GM12872 (cell line): ENCODE results near the gene POU5F2.

ENCODE experiments used
- TF ChIP-seq, protein P1 (sequence below): IDR thresholded peaks from 3 replicates; pipeline ENCODE4 v1.5.1; 2011; ENCODE audit warnings: low read depth, mild to moderate bottlenecking, low read length, moderate library complexity; ENCODE audit not compliant: insufficient read depth

POU5F2 gene

DNA sequence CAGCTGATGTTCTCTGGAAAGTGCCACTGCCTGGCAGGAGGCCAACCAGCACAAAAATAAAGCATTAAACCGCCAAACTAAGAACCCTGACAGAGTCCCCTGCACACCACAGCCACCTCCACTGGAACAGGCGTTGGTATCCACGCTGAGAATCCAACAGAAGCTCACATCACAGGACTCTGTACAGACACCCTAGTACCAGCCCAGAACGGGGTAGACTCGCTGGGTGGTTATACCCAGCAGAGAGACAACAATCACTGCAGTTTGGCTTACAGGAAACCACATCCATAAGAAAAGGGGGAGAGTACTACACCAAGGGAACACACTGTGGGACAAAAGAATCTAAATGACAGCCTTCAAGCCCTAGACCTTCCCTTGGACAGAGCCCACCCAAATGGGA, 15.0 kb upstream of the POU5F2 start:
- TF ChIP-seq, protein P1, sequence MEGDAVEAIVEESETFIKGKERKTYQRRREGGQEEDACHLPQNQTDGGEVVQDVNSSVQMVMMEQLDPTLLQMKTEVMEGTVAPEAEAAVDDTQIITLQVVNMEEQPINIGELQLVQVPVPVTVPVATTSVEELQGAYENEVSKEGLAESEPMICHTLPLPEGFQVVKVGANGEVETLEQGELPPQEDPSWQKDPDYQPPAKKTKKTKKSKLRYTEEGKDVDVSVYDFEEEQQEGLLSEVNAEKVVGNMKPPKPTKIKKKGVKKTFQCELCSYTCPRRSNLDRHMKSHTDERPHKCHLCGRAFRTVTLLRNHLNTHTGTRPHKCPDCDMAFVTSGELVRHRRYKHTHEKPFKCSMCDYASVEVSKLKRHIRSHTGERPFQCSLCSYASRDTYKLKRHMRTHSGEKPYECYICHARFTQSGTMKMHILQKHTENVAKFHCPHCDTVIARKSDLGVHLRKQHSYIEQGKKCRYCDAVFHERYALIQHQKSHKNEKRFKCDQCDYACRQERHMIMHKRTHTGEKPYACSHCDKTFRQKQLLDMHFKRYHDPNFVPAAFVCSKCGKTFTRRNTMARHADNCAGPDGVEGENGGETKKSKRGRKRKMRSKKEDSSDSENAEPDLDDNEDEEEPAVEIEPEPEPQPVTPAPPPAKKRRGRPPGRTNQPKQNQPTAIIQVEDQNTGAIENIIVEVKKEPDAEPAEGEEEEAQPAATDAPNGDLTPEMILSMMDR, result no peak

DNA sequence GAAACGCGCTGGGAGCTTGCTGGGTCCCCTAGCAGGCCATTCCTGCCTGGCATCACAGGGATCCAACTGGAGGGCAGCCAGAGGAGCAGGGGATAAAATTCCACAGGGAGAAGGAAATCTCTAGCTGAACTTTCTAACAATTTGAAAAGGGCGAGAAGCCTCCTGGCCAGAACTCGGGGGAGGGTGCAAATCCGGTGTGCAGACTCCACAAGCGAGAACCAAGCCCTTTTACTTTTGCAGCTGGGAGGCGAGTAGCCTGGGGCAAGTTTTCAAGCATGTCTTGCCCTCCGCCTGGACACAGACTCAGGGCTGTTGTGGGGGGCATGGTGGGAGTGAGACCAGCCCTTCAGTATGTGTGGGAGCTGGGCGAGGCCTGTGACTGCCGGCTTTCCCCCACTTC, 14.3 kb upstream of the POU5F2 start:
- TF ChIP-seq, protein P1, result no peak

DNA sequence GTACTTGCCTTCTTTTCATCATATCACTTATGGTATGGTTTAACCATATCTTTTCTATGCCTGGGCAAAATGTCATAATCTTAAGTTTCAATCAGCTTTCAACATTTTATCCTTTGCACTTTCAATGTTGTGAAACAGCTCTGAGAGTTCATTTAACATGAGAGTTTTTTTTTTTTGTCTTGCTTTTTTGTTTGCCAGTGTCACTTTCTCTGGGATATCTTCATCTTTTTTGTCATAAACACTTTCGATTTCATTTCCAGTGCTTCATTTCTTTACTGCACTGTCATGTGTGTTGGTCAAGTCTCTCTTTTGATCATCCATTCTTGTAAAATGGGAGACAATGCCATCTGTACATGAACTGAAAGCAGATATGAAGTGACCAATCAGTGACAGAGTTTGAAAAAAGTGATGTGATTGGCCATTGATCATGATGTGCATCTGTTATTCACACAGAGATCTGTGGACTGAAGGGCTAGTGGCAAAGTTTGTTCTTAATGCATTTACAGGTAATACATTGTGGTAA, 7.5 kb upstream of the POU5F2 start:
- TF ChIP-seq, protein P1, result no peak

DNA sequence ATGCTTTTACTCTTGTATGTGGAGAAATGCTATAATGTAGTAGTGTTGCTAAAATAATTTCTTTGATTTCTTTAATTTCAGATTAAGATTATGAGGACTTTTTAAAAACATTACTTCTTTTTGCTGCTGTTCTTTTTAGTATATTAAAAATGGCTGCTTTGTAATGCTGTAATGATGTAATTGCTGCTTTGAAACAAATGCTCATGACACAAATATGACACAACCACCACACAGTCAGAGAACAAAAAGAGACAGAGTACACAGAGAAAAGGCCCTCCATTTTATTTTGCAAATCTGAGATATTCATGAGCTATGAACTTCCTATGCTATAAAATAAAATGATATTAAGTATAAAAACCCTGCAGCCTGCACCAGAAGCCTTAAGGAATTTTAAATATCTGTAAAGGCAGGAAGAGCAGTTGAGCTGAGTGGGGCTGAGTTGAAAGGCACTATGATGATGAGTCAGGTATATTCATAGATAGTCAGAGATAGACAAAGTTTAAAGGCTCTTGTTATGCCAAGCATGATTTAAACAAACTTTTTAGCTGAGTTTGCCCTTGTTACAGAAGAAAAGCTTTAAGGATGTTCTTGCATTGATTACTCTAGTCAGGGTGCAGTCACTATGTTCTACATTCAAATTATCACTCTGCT, 5.1 kb upstream of the POU5F2 start:
- TF ChIP-seq, protein P1, result no peak

DNA sequence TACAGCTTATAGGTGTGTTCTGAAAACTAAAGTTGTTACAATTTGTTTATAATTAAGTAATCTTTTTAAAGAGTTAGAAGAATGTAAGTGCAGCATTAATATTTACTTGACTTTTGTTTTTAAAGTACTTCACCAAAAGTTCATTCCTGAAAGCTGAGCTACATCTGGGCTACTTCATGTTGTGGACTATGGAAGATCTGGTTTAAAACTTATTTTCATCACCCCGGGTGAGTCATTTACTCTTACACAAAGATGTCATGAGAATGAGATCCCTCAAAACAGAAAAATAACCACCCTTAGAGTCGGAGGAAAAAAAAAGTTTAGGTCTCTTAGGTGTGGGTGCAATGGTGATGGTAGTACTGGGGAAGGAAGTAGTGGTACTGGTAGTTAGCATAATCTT, 5.1 kb downstream of the POU5F2 start:
- TF ChIP-seq, protein P1, result no peak

DNA sequence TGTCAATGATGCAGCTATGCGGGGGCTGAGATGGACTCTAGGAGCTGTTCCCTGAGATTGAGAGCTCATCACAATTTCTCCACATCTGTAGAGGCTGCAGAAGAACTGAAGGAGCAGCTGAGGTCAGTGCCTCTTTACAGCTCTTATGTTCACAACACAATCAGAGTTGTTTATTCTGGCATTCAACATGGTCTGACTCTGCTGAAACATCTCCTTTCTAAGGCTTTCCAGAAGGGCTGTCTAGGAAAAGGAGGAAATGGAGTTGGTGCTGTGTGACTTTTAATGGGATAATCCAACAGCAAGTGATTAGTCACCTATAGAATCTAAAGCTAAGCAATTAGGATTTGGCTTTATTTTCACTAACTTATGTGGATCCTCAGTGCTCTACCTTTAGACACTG, 6.0 kb downstream of the POU5F2 start:
- TF ChIP-seq, protein P1, result no peak

DNA sequence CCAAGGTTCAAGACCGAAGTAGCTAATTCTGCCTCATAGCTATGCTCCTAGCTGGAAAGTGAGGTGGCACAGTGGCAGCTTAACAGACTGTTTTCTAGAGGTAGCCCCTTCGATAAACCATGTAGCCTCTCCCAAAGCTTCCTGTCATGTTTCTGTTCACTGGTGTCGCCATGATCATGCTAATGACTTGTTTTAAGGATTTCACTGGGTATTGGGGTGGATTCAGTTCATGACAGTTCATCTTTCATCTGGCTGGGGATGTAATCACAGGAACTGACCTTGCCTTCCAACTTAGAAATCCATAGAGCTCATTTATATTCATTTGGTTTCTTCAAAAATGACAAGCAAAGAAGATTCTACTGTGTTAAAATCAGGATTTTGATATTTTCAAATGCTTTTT, 9.4 kb downstream of the POU5F2 start:
- TF ChIP-seq, protein P1, result no peak
